ENCODE measurements around the gene SEMA4D. TPM values are rescaled to one million over a fixed set of nuclear protein-coding genes. Genes with fewer than 3 reads are reported as not detected.

Gene SEMA4D
- total and polyA plus RNA-seq, 9 of the 15 experiments (the other 6 are each of a cell fraction or from before 2014, with no cell fraction given): 0.38 to 5.1 (median 1.8) TPM

GRCh38 chr9:89473762-89474469, 24.0 kb downstream of the SEMA4D start (continued):
- TF ChIP-seq ZBTB40 (IDR thresholded peaks at IDR 0.05) (no peak), ZBTB40 (CRISPR knock-in tag; IDR thresholded peaks at IDR 0.05) (no peak), SMARCC2 (IDR thresholded peaks at IDR 0.05; ENCODE audit: low read depth) (no peak), ETV1 (tag; conservative IDR thresholded peaks at IDR 0.05; ENCODE audit: low read depth) (no peak), TCF7 (IDR thresholded peaks at IDR 0.05; ENCODE audit: borderline replicate concordance) (no peak), TGIF2 (CRISPR knock-in tag; IDR thresholded peaks at IDR 0.05) (no peak), ADNP (tag; IDR thresholded peaks at IDR 0.05) (no peak), ZNF696 (CRISPR knock-in tag; conservative IDR thresholded peaks at IDR 0.05) (no peak), HDAC1 (IDR thresholded peaks at IDR 0.05) (no peak), SRF (CRISPR knock-in tag; IDR thresholded peaks at IDR 0.05) (no peak), ZNF347 (CRISPR knock-in tag; IDR thresholded peaks at IDR 0.05; ENCODE audit: low read depth) (no peak)
- TF ChIP-seq, protein P1, sequence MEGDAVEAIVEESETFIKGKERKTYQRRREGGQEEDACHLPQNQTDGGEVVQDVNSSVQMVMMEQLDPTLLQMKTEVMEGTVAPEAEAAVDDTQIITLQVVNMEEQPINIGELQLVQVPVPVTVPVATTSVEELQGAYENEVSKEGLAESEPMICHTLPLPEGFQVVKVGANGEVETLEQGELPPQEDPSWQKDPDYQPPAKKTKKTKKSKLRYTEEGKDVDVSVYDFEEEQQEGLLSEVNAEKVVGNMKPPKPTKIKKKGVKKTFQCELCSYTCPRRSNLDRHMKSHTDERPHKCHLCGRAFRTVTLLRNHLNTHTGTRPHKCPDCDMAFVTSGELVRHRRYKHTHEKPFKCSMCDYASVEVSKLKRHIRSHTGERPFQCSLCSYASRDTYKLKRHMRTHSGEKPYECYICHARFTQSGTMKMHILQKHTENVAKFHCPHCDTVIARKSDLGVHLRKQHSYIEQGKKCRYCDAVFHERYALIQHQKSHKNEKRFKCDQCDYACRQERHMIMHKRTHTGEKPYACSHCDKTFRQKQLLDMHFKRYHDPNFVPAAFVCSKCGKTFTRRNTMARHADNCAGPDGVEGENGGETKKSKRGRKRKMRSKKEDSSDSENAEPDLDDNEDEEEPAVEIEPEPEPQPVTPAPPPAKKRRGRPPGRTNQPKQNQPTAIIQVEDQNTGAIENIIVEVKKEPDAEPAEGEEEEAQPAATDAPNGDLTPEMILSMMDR (IDR thresholded peaks at IDR 0.05 in 2 of 3, conservative IDR thresholded peaks at IDR 0.05 in 1 of 3; ENCODE audit: insufficient read depth in 2 of 3, low read depth in 1 of 3, low read length in 3 of 3): no peak
- TF ChIP-seq, protein P2, sequence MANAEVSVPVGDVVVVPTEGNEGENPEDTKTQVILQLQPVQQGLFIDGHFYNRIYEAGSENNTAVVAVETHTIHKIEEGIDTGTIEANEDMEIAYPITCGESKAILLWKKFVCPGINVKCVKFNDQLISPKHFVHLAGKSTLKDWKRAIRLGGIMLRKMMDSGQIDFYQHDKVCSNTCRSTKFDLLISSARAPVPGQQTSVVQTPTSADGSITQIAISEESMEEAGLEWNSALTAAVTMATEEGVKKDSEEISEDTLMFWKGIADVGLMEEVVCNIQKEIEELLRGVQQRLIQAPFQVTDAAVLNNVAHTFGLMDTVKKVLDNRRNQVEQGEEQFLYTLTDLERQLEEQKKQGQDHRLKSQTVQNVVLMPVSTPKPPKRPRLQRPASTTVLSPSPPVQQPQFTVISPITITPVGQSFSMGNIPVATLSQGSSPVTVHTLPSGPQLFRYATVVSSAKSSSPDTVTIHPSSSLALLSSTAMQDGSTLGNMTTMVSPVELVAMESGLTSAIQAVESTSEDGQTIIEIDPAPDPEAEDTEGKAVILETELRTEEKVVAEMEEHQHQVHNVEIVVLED (CRISPR knock-in tag; IDR thresholded peaks at IDR 0.05): no peak

All from K562 (cell line).